Measurements from ENCODE around the gene PLBD2. TPM values are rescaled to one million over a fixed set of nuclear protein-coding genes. Genes with fewer than 3 reads are reported as not detected.

PLBD2 gene
- total RNA-seq, 1 experiment from 2014 or later, result 12.6 TPM

DNA sequence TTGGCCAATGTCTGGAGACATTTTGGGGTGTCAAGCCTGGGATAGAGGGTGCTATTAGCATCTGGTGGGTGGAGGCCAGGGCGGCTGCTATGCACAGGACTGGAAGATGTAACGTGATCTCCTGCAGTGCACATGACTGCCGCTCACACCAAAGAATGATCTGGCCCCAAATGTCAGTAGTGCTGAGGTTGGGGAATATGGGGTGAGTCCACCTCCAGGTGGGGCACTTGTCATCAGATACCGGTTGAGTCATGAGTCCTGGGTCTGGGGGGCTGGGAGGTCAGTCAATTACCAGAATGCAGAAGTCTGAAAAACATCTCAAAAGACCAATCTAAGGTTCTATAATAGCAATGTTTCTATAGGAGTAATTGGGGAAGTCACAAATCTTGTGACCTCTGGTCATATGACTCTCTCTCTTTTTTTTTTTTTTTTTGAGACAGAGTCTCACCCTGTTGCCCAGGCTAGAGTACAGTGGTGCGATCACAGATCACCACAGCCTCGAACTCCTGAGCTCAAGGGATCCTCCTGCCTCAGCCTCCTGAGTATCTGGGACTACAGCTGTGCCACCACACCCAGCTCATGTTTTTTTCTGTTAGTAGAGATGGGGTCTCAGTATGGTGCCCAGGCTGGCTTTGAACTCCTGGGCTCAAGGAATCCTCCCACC is 57.8 kb downstream of the PLBD2 start:
- no peak for DNase-seq (ENCODE audit: low spot score)

GRCh38 chr12:113418213-113418879 is 60.0 kb downstream of the PLBD2 start:
- no peak for DNase-seq (ENCODE audit: low spot score)

DNA sequence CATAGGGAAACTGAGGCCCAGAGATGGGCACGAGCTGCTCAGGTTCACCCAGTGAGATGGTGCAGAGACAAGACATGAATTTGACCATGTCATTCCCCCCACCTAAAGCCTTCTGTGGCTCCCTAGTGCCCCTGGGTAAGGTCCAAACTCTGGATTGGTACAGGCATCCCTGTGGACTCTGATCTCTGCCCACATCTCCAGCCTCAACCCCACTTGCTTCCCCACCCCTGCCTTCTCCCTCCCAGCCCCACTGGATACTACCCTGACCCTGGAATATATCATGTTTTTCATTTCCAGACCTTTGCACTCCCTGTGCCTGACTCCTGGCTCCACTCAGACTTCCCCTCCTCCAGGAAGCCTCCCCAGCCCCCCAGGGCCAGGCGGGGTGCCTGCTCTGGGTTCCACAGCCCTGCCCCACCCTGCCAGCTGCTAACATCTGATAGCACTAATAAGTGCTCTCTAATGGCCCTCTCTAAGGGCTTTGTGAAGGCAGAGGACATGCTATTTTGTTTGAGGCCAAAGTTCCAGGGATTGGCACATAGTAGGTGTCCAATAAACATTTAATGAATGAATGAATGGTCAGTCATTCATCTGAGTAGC is 62.7 kb downstream of the PLBD2 start:
- DNase-seq (ENCODE audit: low spot score), result no peak

- peak; percentile 89 for DNase-seq (ENCODE audit: low spot score)
These were observed 63.9 kb downstream of the PLBD2 start, which contains the start of gene SDSL for GRCh38 chr12:113422030-113422885. SDSL (plus strand) TSS chr12:113422380; CDS start chr12:113427983, 5,603 bp downstream.

- DNase-seq (ENCODE audit: low spot score), result no peak
These were observed 64.7 kb downstream of the PLBD2 start for GRCh38 chr12:113422886-113423669.

- DNase-seq (ENCODE audit: low spot score), result no peak
These were observed 66.1 kb downstream of the PLBD2 start for GRCh38 chr12:113424456-113424855.

DNA sequence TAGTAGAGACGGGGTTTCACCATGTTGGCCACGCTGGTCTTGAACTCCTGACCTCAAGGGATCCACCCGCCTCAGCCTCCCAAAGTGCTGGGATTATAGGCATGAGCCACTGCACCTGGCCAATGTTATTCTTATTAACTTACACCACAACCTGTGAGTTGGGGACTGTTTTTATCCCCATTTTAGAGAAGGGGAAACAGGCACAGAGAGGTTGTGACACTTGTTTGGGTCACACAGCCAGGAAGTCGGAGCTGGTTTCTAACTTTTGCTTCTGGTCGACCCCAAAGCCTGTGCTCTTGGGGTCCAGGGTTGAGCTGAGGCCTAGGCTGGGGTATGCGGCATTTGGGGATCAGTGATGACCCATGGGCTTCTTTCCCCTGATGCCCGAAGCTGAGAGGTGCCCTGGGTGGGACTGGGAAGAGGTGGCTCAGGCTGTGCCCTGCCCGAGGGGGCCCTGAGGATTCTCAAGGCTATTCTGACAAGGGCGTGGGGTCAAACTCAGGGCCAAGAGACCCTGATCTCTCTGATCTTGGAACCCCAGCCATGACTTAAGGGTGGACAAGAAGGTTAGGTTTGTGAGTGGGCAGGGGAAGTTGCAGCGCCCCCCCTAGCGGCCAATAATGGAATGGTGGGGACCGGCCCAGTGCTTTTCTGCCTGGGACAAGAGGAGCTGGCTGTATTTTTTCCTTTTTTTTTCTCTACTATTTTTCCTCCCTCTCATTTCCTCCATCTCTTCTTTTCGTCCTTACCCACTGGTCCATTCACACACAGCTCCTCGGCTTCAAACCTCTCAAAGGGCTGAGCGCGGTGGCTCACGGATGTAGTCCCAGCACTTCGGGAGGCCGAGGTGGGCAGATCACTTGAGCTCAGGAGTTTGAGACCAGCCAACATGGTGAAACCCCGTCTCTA is 66.8 kb downstream of the PLBD2 start:
- no peak for DNase-seq (ENCODE audit: low spot score)

GRCh38 chr12:113425960-113426453 is 67.6 kb downstream of the PLBD2 start:
- no peak for DNase-seq (ENCODE audit: low spot score)

DNA sequence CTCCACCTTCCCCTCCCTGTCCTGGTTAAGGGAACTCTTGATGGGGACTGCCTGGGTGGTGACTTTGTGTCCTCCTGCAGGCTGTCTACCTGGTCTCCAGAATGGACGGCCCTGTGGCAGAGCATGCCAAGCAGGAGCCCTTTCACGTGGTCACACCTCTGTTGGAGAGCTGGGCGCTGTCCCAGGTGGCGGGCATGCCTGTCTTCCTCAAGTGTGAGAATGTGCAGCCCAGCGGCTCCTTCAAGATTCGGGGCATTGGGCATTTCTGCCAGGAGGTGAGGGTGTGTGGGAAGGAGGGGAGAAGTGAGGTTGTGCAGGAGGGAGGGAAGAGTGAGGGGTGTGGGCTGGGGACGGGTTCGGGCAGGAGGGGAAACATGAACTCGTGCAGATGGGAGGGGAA is 69.5 kb downstream of the PLBD2 start:
- no peak for DNase-seq (ENCODE audit: low spot score)

DNA sequence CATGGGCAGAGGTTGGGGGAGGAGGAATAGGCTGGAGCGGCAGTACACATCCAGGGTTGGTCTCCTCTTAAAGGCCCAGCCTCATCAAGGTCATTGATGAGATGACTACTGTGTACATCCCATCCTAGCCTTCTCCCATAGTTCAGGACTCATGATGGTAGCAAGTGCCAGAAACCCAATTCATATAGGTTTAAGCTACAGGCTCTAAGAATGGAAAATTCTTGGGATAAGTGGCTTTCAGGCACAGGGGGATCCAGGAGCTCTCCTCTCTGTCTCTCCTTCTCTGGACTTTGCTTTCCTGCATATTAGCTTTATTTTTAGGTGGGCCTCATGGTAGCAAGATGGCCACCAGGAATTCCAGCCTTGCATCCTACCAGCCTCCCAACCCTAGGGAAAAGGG is 70.1 kb downstream of the PLBD2 start:
- DNase-seq (ENCODE audit: low spot score), result no peak

DNA sequence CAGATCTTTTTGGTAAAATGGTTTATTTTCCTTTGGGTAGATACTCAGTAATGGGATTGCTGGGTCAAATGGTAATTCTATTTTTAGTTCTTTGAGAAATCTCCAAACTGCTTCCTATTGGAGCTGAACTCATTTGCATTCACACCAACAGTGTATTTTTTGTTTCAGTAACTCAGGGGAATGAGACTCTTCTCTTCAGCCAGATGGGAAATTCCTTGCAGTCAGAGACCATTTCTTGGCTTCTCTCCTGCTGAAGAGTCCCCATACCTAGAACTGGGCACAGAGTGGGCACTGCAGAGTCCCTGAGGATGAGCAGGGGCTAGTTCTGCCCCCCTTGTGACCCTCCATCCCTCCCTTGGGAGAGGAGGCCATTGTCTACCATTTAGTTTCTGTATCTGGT is 74.6 kb downstream of the PLBD2 start:
- DNase-seq (ENCODE audit: low spot score), result no peak

DNA sequence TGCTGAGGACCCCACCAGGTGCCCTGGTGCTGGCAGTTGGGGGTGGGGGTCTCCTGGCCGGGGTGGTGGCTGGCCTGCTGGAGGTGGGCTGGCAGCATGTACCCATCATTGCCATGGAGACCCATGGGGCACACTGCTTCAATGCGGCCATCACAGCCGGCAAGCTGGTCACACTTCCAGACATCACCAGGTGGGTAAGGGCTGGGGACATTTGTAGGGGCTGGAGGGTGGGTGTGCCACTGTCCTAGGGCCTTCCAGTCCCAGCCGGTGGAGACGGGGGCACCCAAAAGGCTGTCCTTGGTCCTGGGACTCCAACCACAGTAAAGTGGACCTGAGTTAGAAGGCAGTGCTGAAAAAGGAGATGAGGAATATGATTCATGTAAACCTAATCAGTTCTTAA is 77.0 kb downstream of the PLBD2 start:
- DNase-seq (ENCODE audit: low spot score), result no peak

- no peak for DNase-seq (ENCODE audit: low spot score)
These were observed 78.2 kb downstream of the PLBD2 start for GRCh38 chr12:113436586-113436985.

GRCh38 chr12:113436993-113437728 is 78.8 kb downstream of the PLBD2 start:
- no peak for DNase-seq (ENCODE audit: low spot score)

DNA sequence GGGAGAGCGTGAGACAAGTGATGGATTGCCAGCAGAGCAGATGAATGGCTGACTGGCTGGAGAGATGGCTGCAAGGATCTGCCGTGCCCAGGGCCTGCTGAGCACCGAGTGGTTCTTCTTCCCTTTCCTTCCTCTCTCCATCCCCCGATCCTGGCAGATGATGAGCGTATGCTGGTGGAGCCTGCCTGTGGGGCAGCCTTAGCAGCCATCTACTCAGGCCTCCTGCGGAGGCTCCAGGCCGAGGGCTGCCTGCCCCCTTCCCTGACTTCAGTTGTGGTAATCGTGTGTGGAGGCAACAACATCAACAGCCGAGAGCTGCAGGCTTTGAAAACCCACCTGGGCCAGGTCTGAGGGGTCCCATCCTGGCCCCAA is 79.3 kb downstream of the PLBD2 start:
- DNase-seq (ENCODE audit: low spot score), result no peak

DNA sequence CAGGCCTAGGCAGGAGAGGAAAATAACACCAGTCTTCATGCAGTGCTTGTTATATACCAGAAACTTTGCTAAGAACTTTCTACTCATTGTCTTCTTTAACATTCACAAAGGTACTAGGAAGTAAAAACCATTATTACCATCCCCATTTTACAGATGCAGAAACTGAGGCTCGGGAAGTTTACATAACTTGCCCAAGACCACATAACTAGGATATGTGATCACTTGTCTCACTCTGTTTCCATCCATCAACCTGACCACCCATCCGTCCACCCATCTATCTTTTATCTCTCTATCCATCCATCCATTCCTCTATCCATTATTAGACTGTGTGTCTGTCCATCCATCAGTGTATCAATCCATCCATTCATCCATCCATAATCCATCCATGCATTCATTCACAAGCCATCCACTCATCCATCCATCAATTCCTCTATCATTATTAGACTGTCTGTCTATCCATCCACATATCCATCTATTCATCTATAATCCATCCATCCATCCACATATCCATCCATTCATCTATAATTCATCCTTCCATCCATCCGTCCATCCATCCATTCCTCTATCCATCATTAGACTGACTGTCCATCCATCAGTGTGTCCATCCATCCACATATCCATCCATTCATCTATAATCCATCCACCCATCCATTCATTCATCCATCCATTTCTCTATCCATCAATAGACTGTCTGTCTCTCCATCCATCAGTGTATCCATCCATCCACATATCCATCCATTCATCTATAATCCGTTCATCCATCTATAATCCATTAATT is 80.3 kb downstream of the PLBD2 start:
- no peak for DNase-seq (ENCODE audit: low spot score)

- no peak for DNase-seq (ENCODE audit: low spot score)
These were observed 80.9 kb downstream of the PLBD2 start for GRCh38 chr12:113439301-113439597.

DNA sequence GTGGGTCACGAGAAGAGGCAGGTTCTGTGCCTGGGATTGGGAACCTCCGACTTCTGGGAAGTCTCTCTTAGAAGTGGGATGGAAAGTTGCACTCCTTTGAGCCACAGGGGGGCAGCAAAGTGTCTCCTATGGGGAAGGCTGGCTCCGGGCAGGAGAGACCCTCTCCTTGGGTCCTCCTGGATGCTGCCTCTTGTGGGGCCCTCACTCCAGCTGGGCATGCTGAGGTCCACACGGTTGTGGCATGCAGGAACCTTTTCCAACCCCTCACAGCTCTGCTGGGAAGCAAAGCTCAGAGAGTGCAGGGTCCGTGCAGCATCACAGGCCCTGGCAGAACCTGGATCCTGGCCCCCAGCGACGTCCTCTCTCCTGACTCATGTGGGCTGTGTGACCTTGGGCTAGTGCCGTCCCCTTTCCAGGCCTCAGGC is 81.2 kb downstream of the PLBD2 start:
- peak; percentile 40 for DNase-seq (ENCODE audit: low spot score)

DNA sequence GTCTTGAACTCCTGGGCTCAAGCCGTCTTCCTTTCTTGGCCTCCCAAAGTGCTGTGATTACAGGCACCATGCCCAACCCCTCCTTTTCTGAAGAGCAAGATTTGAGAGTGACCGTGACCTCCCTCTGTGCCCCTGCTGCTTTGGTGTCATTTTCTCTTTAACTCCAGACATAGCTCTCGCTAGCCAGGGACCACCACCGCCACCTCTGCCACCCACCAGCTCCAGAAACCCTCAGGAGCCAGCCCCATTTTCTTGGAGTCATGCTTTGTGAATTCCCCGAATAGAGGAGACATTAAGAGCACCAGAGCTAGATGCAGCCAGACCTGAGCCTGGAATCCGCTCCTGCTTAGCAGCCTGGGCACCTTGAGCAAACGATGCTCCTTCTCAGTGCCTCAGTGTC is 81.9 kb downstream of the PLBD2 start:
- no peak for DNase-seq (ENCODE audit: low spot score)
